Activated CD8-positive, alpha-beta T cell treated with anti-CD3 and anti-CD28 coated beads for 36 hours (primary cell): Measurements from ENCODE around the gene CD59. TPM values are rescaled to one million over a fixed set of nuclear protein-coding genes. Genes with fewer than 3 reads are reported as not detected.

Source experiments
- ATAC-seq: fragments of 200-7000 bp; cut with Tn5 transposase; one replicate; pipeline ENCODE4 v1.10.0; 2021; ENCODE audit warnings: mild to moderate bottlenecking, moderate library complexity
- CTCF ChIA-PET: fragments of 350-600 bp; sonication (Branson Sonifier 250); formaldehyde crosslinking; loops from one replicate; lab custom pipeline; 2021; ENCODE audit warnings: antibody characterized with exemption; lab: Charles Lee
- POLR2A ChIA-PET: fragments of 350-600 bp; sonication (Branson Sonifier 250); formaldehyde crosslinking; loops from one replicate; lab custom pipeline; 2021; ENCODE audit warnings: antibody characterized with exemption; lab: Charles Lee
- DNase-seq: peaks from one replicate; pipeline ENCODE4 v3.0.0-alpha.2; 2020
- H3K27ac Mint-ChIP-seq: one replicate; pipeline ENCODE4 v1.8.0; 2021; ENCODE audit warnings: mild to moderate bottlenecking, mixed read lengths
- H3K27me3 Mint-ChIP-seq: one replicate; pipeline ENCODE4 v1.8.0; 2021; ENCODE audit warnings: mixed read lengths
- H3K36me3 Mint-ChIP-seq: one replicate; pipeline ENCODE4 v1.8.0; 2021; ENCODE audit warnings: low read depth, mixed read lengths
- H3K4me1 Mint-ChIP-seq: one replicate; pipeline ENCODE4 v1.8.0; 2021; ENCODE audit warnings: low read depth, mixed read lengths
- H3K4me3 Mint-ChIP-seq: one replicate; pipeline ENCODE4 v1.8.0; 2021; ENCODE audit warnings: mild to moderate bottlenecking, moderate library complexity, mixed read lengths
- H3K9me3 Mint-ChIP-seq: one replicate; pipeline ENCODE4 v1.8.0; 2021; ENCODE audit warnings: mixed read lengths
- CTCF ChIP-seq: fragments of 200-600 bp; IDR thresholded peaks from one replicate; pipeline ENCODE4 v1.8.0; 2022; ENCODE audit warnings: antibody characterized with exemption, mild to moderate bottlenecking
- intact Hi-C: fragments of 100-400 bp; cut with micrococcal nuclease; formaldehyde crosslinking; loops from one replicate; pipeline ENCODE4 v1.10.0; 2022
- total RNA-seq, 2 experiments: library from RNA; stranded (reverse); gene quantifications; one replicate each; pipeline ENCODE4 v1.2.3, GENCODE V29; 2021

Gene CD59
- total RNA-seq, 2 experiments from 2014 or later, result 36.0 to 36.1 TPM

GRCh38 chr11:33701302-33702230 is 34.7 kb downstream of the CD59 start:
- TF ChIP-seq CTCF, result no peak
- Mint-ChIP-seq H3K4me3 (peak overlapping the region; percentile 82), H3K27ac (peak overlapping the region; percentile 37), H3K36me3 (no peaks in the 10 kb centered on the region), H3K9me3 (no peaks in the 10 kb centered on the region), H3K4me1 (peaks cover 13% of the 10 kb centered on the region), H3K27me3 (peaks cover 3% of the 10 kb centered on the region)
- no peak for ATAC-seq
- no peak for DNase-seq
- POLR2A ChIA-PET, result interaction anchor here (0.7 to 1.9 kb wide), 4 partner anchors 8 to 51 kb away, joined by 3 to 9 read pairs (median 4); partner anchors contain the start of gene CD59
- intact Hi-C loops, result no loop called here
- CTCF ChIA-PET, result interaction anchor here (0.7 to 3.7 kb wide), 4 partner anchors 13 to 58 kb away, joined by 3 to 23 read pairs (median 9); no protein-coding TSS in a partner anchor

- ChIA-PET CTCF (interaction anchor here (0.7 to 3.7 kb wide), 6 partner anchors 14 to 129 kb away, joined by 3 to 23 read pairs (median 4); no protein-coding TSS in a partner anchor), POLR2A (interaction anchor here (0.7 to 1.9 kb wide), 5 partner anchors 9 to 431 kb away, joined by 3 to 9 read pairs (median 4); partner anchors contain the start of gene CD59)
- H3K4me3 Mint-ChIP-seq, result peak within 1 kb of the TSS; percentile 82
- intact Hi-C loops, result no loop called here
- no peaks in the 10 kb centered on the region for H3K9me3 Mint-ChIP-seq
- DNase-seq, result peak; percentile 95
- no peak for TF ChIP-seq CTCF
- H3K36me3 Mint-ChIP-seq, result no peaks in the 10 kb centered on the region
- peak; percentile 95 for ATAC-seq
- H3K27ac Mint-ChIP-seq, result peak within 1 kb of the TSS; percentile 37
- peaks cover 17% of the 10 kb centered on the region for H3K4me1 Mint-ChIP-seq
- H3K27me3 Mint-ChIP-seq, result peaks cover 7% of the 10 kb centered on the region
These were observed 35.5 kb downstream of the CD59 start, which contains the start of gene C11orf91 for GRCh38 chr11:33700502-33701271. TSS of gene C11orf91 (minus strand) at chr11:33700826. CDS start at chr11:33700740, 86 bp downstream.

- ChIA-PET POLR2A (interaction anchor here (0.7 to 1.6 kb wide), 4 partner anchors 13 to 430 kb away, joined by 3 to 6 read pairs (median 3); no protein-coding TSS in a partner anchor), CTCF (interaction anchor here (1.0 to 3.7 kb wide), 3 partner anchors 13 to 129 kb away, joined by 3 to 23 read pairs (median 4); no protein-coding TSS in a partner anchor)
- Mint-ChIP-seq H3K4me1 (peaks cover 17% of the 10 kb centered on the region), H3K4me3 (peak overlapping the region; percentile 61), H3K36me3 (no peaks in the 10 kb centered on the region), H3K27ac (no peak overlapping the region), H3K9me3 (no peaks in the 10 kb centered on the region), H3K27me3 (peaks cover 7% of the 10 kb centered on the region)
- ATAC-seq (no peak), DNase-seq (no peak)
- TF ChIP-seq CTCF, result no peak
- intact Hi-C loops, result no loop called here
These were observed 36.1 kb downstream of the CD59 start for GRCh38 chr11:33700063-33700501.

- Mint-ChIP-seq H3K27ac (no peak overlapping the region), H3K36me3 (no peaks in the 10 kb centered on the region), H3K27me3 (peaks cover 7% of the 10 kb centered on the region), H3K4me3 (peak overlapping the region; percentile 61), H3K4me1 (peaks cover 17% of the 10 kb centered on the region), H3K9me3 (no peaks in the 10 kb centered on the region)
- intact Hi-C loops, result no loop called here
- DNase-seq, result no peak
- ChIA-PET POLR2A (interaction anchor here (0.7 to 1.6 kb wide), 2 partner anchors 14 to 75 kb away, joined by 3 to 6 read pairs; no protein-coding TSS in a partner anchor), CTCF (interaction anchor here (1.0 to 3.7 kb wide), 3 partner anchors 13 to 130 kb away, joined by 3 to 23 read pairs (median 4); no protein-coding TSS in a partner anchor)
- TF ChIP-seq CTCF, result no peak
- ATAC-seq, result no peak
These were observed 36.6 kb downstream of the CD59 start for GRCh38 chr11:33699515-33700062.
